HG02885 (cell line): ENCODE data around the gene PNPLA2.

ENCODE experiments used
- ATAC-seq: cut with Tn5 transposase; IDR thresholded peaks from one replicate; pipeline ENCODE4 v1.9.1; 2021; ENCODE audit warnings: mild to moderate bottlenecking; ENCODE audit not compliant: unreplicated experiment, poor library complexity

The PNPLA2 gene

DNA sequence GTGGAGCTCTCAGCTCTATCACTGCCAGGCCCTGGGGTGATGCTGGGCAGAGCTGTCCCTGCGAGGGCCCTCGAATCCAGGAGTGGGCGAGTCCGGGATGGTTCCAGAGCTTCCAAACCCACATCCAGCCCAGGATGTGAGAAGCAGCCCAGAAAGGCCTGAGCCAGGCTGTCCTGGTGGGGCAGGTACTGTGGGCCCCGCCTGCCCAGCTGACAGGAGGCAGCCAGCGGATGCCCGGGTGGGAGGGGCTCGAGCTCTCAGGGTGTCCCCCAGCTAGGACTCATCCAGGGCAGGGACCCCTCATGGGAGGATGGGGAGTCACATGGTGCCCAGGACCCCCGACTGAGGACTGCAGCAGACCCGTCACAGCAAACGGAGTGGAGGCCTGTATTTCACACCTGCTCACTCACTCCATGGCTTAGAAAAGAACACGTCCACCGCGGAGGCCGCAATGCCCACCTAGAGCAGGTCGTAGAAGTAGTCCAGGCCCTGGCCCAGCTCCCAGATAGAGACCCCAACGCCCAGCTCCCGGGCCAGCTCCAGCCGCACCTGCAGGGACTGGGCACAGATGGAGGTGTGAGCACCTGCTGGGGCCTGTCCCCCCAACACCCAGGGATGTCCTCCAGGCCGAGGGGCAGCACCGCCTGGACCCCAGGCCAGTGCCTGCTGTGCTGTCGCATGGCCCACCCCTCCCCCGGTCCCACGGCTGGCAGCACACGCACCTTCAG lies 50.8 kb downstream of the PNPLA2 start:
- no peak for ATAC-seq

DNA sequence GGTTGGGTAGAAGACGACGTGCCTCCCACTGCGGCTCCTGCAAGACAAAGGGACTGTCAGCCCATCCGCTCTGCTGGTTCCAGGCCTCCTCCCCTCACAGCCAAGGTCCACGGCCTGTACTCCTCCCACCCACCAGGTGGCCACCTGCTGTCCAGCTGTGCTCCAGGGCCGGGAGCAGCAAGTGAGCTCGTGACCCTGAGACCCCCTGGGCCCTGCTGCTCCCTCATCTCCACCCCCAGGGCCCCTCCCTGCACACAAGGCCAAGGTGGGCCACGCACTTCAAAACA lies 51.4 kb downstream of the PNPLA2 start:
- no peak for ATAC-seq

DNA sequence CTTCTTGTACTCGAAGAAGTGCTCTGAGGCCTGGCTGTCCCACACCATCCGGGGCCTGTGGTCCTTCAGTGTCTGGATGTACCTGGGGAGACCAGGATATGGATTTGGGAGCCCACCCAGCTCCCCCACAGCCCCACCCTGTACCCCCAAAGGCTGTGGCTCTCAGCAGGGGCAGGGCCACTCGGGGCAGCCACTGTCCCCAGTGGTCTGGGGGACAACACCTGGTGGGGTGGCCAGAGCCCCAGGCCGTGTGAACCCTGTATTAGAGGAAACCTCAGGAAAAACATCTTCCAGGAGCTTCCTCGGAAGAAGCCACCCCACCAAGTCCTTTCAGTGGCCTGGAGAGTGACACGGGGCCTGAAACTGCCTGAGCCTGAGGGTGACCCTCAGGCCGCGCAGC lies 51.7 kb downstream of the PNPLA2 start:
- ATAC-seq: no peak

DNA sequence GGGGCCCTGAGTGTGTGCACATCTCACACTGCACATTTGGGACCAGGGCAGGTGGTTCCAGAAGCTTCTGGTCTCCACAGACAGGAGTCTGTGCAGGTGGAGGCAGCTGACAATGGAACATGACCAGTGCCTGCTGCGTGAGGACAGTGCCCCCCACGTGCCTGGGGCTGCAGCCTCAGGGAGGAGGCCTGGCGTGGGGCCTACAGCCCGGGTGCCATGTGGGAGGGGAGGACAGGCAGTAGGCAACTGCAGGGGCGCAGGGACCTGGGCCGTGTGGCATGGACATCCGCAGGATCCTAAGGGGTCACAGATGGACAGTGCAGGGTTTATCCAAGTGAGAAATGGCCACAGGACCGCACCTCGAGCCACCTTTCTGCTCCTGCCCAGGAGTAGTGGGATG lies 52.8 kb downstream of the PNPLA2 start:
- no peak for ATAC-seq

DNA sequence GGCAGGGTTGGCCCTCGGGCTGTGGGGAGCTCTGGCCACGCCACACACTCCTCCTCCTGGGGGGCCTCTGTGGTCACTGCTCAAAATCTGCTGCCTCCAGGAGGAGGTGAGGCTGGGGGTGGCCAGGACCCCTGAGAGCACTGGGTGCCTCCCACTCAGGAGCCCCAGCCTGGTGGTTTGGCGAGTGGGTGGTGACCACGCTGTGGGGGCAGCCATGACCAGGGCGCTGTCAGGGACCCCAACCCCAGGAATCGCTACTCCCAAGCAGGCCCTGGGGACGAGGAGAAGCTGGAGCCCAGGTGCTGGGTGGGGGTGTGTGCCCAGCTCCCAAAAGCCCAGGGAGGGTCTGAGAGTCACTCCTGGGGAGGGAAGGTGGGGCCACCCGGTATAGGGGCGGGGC lies 54.1 kb downstream of the PNPLA2 start:
- no peak for ATAC-seq

DNA sequence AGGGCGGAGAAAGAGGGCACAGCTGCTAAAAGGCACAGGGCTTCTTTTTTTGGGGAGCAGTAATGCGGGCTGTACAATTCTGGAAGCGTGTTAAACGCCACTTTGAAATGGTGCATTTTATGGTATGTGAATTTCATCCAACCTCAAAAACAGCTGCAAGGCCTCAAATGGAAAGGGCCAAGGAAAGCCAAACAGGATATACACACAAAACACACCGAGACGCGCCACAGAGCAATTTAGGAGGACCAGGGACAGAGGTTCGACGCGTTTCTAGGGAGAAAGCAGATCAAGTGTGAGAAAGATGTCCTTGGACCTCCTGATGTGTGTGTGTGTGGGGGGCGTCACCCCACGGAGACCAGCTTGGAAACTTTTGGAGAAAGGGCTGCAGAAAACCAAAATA lies 55.0 kb downstream of the PNPLA2 start:
- no peak for ATAC-seq
